ENCODE measurements around the gene ABCA2. TPM values are rescaled to one million over a fixed set of nuclear protein-coding genes. Genes with fewer than 3 reads are reported as not detected.

ABCA2 gene
- total RNA-seq, 1 experiment from 2014 or later: 21.7 TPM

DNA sequence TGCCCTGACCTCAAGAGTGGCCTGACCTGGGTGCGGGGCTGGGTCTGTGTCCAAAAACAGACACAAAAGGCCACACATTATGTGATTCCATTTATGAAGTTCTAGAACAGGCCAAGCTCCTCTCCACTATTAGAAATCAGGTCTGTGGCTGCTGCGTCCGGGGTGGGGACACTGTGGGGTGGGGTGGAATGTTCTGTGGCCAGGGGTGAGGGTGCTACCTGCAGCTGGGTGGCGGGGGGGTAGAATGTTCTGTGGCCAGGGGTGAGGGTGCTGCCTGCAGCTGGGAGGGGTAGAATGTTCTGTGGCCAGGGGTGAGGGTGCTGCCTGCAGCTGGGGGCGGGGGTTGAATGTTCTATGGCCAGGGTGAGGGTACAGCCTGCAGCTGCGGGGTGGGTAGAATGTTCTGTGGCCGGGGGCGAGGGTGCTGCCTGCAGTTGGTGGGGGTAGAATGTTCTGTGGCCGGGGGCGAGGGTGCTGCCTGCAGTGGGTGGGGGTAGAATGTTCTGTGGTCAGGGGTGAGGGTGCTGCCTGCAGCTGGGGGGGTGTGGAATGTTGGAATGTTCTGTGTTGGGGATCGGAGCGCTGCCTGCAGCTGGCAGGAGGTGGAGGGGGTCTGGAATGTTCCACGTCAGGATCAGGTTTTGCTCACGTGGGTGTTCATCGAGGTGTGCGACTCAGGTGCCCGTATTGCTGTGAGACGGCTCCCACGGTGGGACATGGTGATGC, 67.7 kb downstream of the ABCA2 start:
- no peaks in the 10 kb centered on the region for H3K27me3 Mint-ChIP-seq (ENCODE audit: insufficient read depth, unreplicated experiment)
- no peak overlapping the region for H3K4me3 Mint-ChIP-seq (ENCODE audit: unreplicated experiment)
- peaks cover 7% of the 10 kb centered on the region for H3K36me3 Mint-ChIP-seq (ENCODE audit: insufficient read depth, unreplicated experiment)
- peaks cover 10% of the 10 kb centered on the region for H3K9me3 Mint-ChIP-seq (ENCODE audit: unreplicated experiment)
- no TSS peak for BruUV-seq (replicated peaks)
- no peak for DNase-seq (ENCODE audit: unreplicated experiment)
- POLR2A ChIA-PET: interaction anchor here (1.5 kb wide), 1 partner anchor 12 kb away, joined by 5 read pairs; no protein-coding TSS in a partner anchor
- H3K4me1 Mint-ChIP-seq (ENCODE audit: insufficient read depth, unreplicated experiment): peaks cover 10% of the 10 kb centered on the region
- CTCF ChIA-PET: interaction anchor here (1.1 kb wide), 2 partner anchors 69 to 75 kb away, joined by 3 read pairs; no protein-coding TSS in a partner anchor
- intact Hi-C loops (cut with micrococcal nuclease): no loop called here
- no peak overlapping the region for H3K27ac Mint-ChIP-seq (ENCODE audit: low read depth, unreplicated experiment)
- TF ChIP-seq, protein P1, sequence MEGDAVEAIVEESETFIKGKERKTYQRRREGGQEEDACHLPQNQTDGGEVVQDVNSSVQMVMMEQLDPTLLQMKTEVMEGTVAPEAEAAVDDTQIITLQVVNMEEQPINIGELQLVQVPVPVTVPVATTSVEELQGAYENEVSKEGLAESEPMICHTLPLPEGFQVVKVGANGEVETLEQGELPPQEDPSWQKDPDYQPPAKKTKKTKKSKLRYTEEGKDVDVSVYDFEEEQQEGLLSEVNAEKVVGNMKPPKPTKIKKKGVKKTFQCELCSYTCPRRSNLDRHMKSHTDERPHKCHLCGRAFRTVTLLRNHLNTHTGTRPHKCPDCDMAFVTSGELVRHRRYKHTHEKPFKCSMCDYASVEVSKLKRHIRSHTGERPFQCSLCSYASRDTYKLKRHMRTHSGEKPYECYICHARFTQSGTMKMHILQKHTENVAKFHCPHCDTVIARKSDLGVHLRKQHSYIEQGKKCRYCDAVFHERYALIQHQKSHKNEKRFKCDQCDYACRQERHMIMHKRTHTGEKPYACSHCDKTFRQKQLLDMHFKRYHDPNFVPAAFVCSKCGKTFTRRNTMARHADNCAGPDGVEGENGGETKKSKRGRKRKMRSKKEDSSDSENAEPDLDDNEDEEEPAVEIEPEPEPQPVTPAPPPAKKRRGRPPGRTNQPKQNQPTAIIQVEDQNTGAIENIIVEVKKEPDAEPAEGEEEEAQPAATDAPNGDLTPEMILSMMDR (IDR thresholded peaks at IDR 0.05; ENCODE audit: unreplicated experiment): no peak

DNA sequence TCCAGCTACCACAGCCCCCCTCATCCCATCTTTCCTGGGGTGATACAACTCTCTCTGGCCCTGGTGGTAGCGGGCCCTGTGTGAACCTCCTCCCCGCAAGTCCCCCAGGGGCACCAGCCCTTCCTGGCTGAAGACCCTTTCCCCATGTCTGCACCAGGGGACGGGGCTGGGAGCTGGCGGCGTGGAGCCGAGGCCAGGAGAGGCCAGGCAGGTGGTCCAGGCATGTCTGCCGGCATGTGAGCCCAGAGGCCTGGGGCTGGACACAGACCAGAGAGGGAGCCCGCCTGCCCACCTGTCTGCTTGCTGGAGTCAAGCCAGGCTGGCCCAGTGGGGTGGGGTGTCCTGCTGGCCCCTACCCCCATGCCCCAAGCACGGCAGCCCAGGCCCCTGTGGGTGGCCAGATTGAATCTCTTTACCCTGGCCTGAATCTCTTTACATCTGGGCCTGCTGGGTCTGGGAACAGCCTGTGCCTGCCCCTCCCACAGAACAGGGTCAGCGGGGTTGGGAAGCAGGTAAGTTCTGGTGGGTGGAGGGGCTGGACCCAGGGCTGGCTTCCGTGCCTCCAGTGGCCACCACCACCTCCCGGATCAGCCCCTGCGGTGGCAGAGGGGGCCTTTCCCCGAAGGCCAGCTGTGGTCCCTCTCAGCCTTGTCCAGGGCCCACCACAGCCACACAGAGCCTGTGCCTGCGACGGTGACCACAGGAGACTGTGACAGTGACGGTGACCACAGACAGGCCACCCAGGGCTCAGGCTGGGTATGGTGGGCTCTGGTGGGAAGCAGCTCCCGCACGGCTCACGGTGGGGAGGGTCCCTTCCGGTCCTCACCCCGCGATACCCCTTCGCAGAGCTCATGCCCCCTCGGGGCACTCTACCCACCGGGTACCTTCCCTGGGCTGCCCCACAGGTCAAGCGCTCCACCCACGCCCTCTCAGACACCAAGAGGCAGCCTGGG, 68.9 kb downstream of the ABCA2 start:
- POLR2A ChIA-PET: interaction anchor here (0.8 to 1.5 kb wide), 2 partner anchors 11 to 180 kb away, joined by 3 to 5 read pairs; partner anchors contain the start of gene GRIN1

DNA sequence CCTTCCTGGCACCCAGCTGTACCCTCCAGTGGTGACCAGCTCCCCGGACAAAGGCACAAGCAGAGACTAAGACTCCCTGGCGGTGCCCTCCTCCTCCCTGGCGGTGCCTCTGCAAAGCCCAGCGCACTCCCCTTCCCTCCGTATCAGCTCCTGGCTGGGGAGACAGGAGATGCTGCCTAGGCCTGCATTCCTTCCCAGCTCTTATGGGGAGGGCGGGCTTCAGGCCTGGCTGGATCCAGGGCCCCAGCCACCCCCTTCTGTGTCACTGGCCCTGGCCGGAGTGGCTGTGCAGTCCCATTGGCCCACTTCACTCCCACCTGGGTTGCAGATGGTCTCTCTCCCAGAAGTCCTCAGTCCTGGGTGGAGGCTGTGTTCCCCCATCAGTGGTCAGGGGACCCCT, 69.6 kb downstream of the ABCA2 start:
- Mint-ChIP-seq H3K4me1 (ENCODE audit: insufficient read depth, unreplicated experiment) (peaks cover 10% of the 10 kb centered on the region), H3K27me3 (ENCODE audit: insufficient read depth, unreplicated experiment) (no peaks in the 10 kb centered on the region), H3K36me3 (ENCODE audit: insufficient read depth, unreplicated experiment) (peaks cover 7% of the 10 kb centered on the region), H3K27ac (ENCODE audit: low read depth, unreplicated experiment) (peak overlapping the region; percentile 12), H3K4me3 (ENCODE audit: unreplicated experiment) (no peak overlapping the region), H3K9me3 (ENCODE audit: unreplicated experiment) (peaks cover 10% of the 10 kb centered on the region)
- ChIA-PET CTCF (no interaction called here), POLR2A (no interaction called here)
- BruUV-seq (replicated peaks): no TSS peak
- TF ChIP-seq, protein P1 (IDR thresholded peaks at IDR 0.05; ENCODE audit: unreplicated experiment): no peak
- intact Hi-C loops (cut with micrococcal nuclease): no loop called here
- no peak for DNase-seq (ENCODE audit: unreplicated experiment)

More for the DNA sequence above, 68.9 kb downstream of the ABCA2 start:
- no TSS peak for BruUV-seq (replicated peaks)
- Mint-ChIP-seq H3K4me3 (ENCODE audit: unreplicated experiment) (no peak overlapping the region), H3K27ac (ENCODE audit: low read depth, unreplicated experiment) (peak overlapping the region; percentile 12), H3K36me3 (ENCODE audit: insufficient read depth, unreplicated experiment) (peaks cover 7% of the 10 kb centered on the region), H3K27me3 (ENCODE audit: insufficient read depth, unreplicated experiment) (no peaks in the 10 kb centered on the region), H3K4me1 (ENCODE audit: insufficient read depth, unreplicated experiment) (peaks cover 10% of the 10 kb centered on the region), H3K9me3 (ENCODE audit: unreplicated experiment) (peaks cover 10% of the 10 kb centered on the region)
- CTCF ChIA-PET: interaction anchor here (0.7 to 1.1 kb wide), 3 partner anchors 70 to 76 kb away, joined by 3 read pairs; no protein-coding TSS in a partner anchor
- TF ChIP-seq, protein P1 (IDR thresholded peaks at IDR 0.05; ENCODE audit: unreplicated experiment): no peak
- intact Hi-C loops (cut with micrococcal nuclease): no loop called here
- DNase-seq (ENCODE audit: unreplicated experiment): no peak

DNA sequence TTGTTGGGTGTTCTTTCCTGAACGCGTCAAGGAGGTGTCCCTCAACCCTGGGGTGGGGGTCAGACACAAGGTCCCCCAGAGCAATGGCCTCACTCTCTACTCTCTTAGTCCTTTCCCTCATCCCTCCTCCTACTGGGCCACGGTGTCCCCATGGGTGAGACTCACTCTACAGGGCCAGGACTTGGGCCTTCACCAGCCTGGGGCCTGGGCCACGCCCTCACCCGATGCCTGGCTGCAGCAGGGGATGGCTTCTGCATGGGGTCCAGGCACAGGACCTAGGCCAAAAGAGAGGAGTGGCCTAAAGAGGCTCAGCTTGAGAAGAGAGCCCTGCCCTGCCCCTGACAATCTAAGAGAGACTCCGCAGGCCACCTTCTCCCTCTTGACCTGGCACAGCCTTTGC, 70.1 kb downstream of the ABCA2 start:
- no peak for DNase-seq (ENCODE audit: unreplicated experiment)
- CTCF ChIA-PET: interaction anchor here (0.6 kb wide), 1 partner anchor 88 kb away, joined by 3 read pairs; no protein-coding TSS in a partner anchor
- H3K9me3 Mint-ChIP-seq (ENCODE audit: unreplicated experiment): peaks cover 10% of the 10 kb centered on the region
- no TSS peak for BruUV-seq (replicated peaks)
- peaks cover 8% of the 10 kb centered on the region for H3K4me1 Mint-ChIP-seq (ENCODE audit: insufficient read depth, unreplicated experiment)
- TF ChIP-seq, protein P1 (IDR thresholded peaks at IDR 0.05; ENCODE audit: unreplicated experiment): no peak
- H3K27me3 Mint-ChIP-seq (ENCODE audit: insufficient read depth, unreplicated experiment): no peaks in the 10 kb centered on the region
- H3K27ac Mint-ChIP-seq (ENCODE audit: low read depth, unreplicated experiment): no peak overlapping the region
- H3K36me3 Mint-ChIP-seq (ENCODE audit: insufficient read depth, unreplicated experiment): peaks cover 1% of the 10 kb centered on the region
- POLR2A ChIA-PET: no interaction called here
- intact Hi-C loops (cut with micrococcal nuclease): no loop called here
- H3K4me3 Mint-ChIP-seq (ENCODE audit: unreplicated experiment): no peak overlapping the region

Data from MCF 10A (cell line).